GM12878 (cell line): ENCODE data around the gene OR12D1. TPM values are rescaled to one million over a fixed set of nuclear protein-coding genes. Genes with fewer than 3 reads are reported as not detected.

Experiments
- ATAC-seq: fragments of 200-7000 bp; cut with Tn5 transposase; 3 replicates; pipeline ENCODE4 v1.9.1; 2020; ENCODE audit warnings: mild to moderate bottlenecking, moderate library complexity
- BruUV-seq: library from RNA; stranded (reverse); fragments of 400-500 nt; replicated peaks from 2 replicates; lab custom pipeline; 2021; lab: Mats Ljungman, UMichigan
- CTCF ChIA-PET: fragments of 300-600 bp; sonication (Branson Sonifier 250); formaldehyde crosslinking; extraction: SDS; loops from one replicate; lab custom pipeline; 2021; ENCODE audit warnings: inconsistent platforms; lab: Yijun Ruan, JAX
- POLR2A ChIA-PET: fragments of 350-600 bp; formaldehyde crosslinking; extraction: SDS; loops from one replicate; lab custom pipeline; 2021; ENCODE audit warnings: inconsistent platforms; lab: Charles Lee
- RAD21 ChIA-PET: fragments of 300-600 bp; sonication (Branson Sonifier 250); formaldehyde crosslinking; loops from one replicate; lab custom pipeline; 2023; ENCODE audit warnings: antibody characterized with exemption; ENCODE audit not compliant: unreplicated experiment; lab: Charles Lee
- SMC1A ChIA-PET: fragments of 300-600 bp; sonication (Branson Sonifier 250); formaldehyde crosslinking; loops from one replicate; lab custom pipeline; 2023; ENCODE audit not compliant: unreplicated experiment, uncharacterized antibody; lab: Charles Lee
- DNase-seq: peaks from one replicate; pipeline ENCODE4 v3.0.0-alpha.2; 2011; ENCODE audit warnings: low read depth, low spot score
- FAIRE-seq: peaks from 3 replicates; lab custom pipeline; 2011; peaks lifted over from hg19 to GRCh38; lab: Jason Lieb, UNC
- H2AFZ ChIP-seq: 2 replicates; pipeline ENCODE4 v1.6.0; 2011; ENCODE audit warnings: low read depth, low read length, control low read depth; ENCODE audit not compliant: control insufficient read depth
- H3K27ac ChIP-seq: 2 replicates; pipeline ENCODE4 v1.5.1; 2011; ENCODE audit warnings: control low read depth; ENCODE audit not compliant: control insufficient read depth, insufficient read depth
- H3K27me3 ChIP-seq, 2 experiments: replicated peaks in 1 of 2; 2 replicates each; pipeline versions ENCODE4 v1.6.0 to v1.6.1; 2011; ENCODE audit warnings: low read length in 1 of 2; ENCODE audit not compliant: control insufficient read depth in 2 of 2, insufficient read depth in 2 of 2
- H3K36me3 ChIP-seq, 2 experiments: 2 replicates each; pipeline ENCODE4 v1.5.1; 2011; ENCODE audit warnings: low read length in 1 of 2; ENCODE audit not compliant: control insufficient read depth in 2 of 2, insufficient read depth in 2 of 2
- H3K4me1 ChIP-seq: 2 replicates; pipeline ENCODE4 v1.6.1; 2011; ENCODE audit warnings: mild to moderate bottlenecking, low read length, moderate library complexity, mixed read lengths; ENCODE audit not compliant: control insufficient read depth, insufficient read depth
- H3K4me2 ChIP-seq: 2 replicates; pipeline ENCODE4 v1.6.0; 2011; ENCODE audit warnings: control low read depth; ENCODE audit not compliant: control insufficient read depth, insufficient read depth
- H3K4me3 ChIP-seq: fragments of 200-600 bp; sonication (generic); 2 replicates; pipeline ENCODE4 v1.5.1; 2016
- H3K79me2 ChIP-seq: 2 replicates; pipeline ENCODE4 v1.6.0; 2011; ENCODE audit warnings: low read length; ENCODE audit not compliant: control insufficient read depth, insufficient read depth
- H3K9ac ChIP-seq: 2 replicates; pipeline ENCODE4 v1.8.0; 2011; ENCODE audit warnings: low read length, control low read depth, mixed read lengths; ENCODE audit not compliant: control insufficient read depth, insufficient read depth
- H3K9me3 ChIP-seq: replicated peaks from 3 replicates; pipeline ENCODE4 v1.5.1; 2011; ENCODE audit warnings: mild to moderate bottlenecking, low read length; ENCODE audit not compliant: control insufficient read depth, insufficient read depth
- H4K20me1 ChIP-seq: 2 replicates; pipeline ENCODE4 v1.6.0; 2011; ENCODE audit not compliant: control insufficient read depth, insufficient read depth
- CHD4 ChIP-seq: fragments of 200-600 bp; sonication (generic); IDR thresholded peaks from 2 replicates; pipeline ENCODE4 v1.6.1; 2016; ENCODE audit warnings: mild to moderate bottlenecking
- CREB1 ChIP-seq: IDR thresholded peaks from 2 replicates; pipeline ENCODE4 v1.6.1; 2012; ENCODE audit warnings: low read depth, mild to moderate bottlenecking, inconsistent platforms
- E2F4 ChIP-seq: IDR thresholded peaks from 2 replicates; pipeline ENCODE4 v1.6.1; 2012; ENCODE audit warnings: low read depth, low read length, improper control_type of control experiment
- FOXM1 ChIP-seq: IDR thresholded peaks from 2 replicates; pipeline ENCODE4 v1.6.1; 2012; ENCODE audit warnings: low read depth, mild to moderate bottlenecking, inconsistent platforms, low read length, moderate library complexity
- JUND ChIP-seq: IDR thresholded peaks from 2 replicates; pipeline ENCODE4 v1.6.1; 2012; ENCODE audit warnings: low read depth, mild to moderate bottlenecking, low read length, improper control_type of control experiment, moderate library complexity
- NFIC ChIP-seq: IDR thresholded peaks from 2 replicates; pipeline ENCODE4 v1.6.1; 2012; ENCODE audit warnings: low read depth, mild to moderate bottlenecking, inconsistent platforms, low read length, moderate library complexity
- TBL1XR1 ChIP-seq: IDR thresholded peaks from 2 replicates; pipeline ENCODE4 v1.6.1; 2012; ENCODE audit warnings: low read depth, low read length, improper control_type of control experiment
- TCF7 ChIP-seq: IDR thresholded peaks from 2 replicates; pipeline ENCODE4 v1.6.1; 2014; ENCODE audit warnings: antibody characterized with exemption, borderline replicate concordance
- ZNF384 ChIP-seq: IDR thresholded peaks from 2 replicates; pipeline ENCODE4 v1.6.1; 2012; ENCODE audit warnings: low read depth, mild to moderate bottlenecking, low read length, improper control_type of control experiment, borderline replicate concordance
- ZNF622 ChIP-seq: fragments of 450-650 bp; IDR thresholded peaks from 2 replicates; pipeline ENCODE4 v1.6.1; 2017; ENCODE audit warnings: mild to moderate bottlenecking, inconsistent platforms
- WGBS: methylation state at CpG from one replicate; pipeline ENCODE4 v1.1.6; 2016; ENCODE audit warnings: low lambda C conversion rate; ENCODE audit not compliant: insufficient replicate concordance, insufficient coverage; ENCODE audit errors: missing lambda C conversion rate; 5-methylcytosine and 5-hydroxymethylcytosine counted together
- in situ Hi-C: fragments of 300-500 bp; cut with MboI; formaldehyde crosslinking; loops from 9 replicates; pipeline ENCODE4 v1.14.3; 2018; ENCODE audit warnings: mixed read lengths
- intact Hi-C: fragments of 100-400 bp; cut with micrococcal nuclease; formaldehyde crosslinking; loops from one replicate; pipeline ENCODE4 v1.14.2; 2022; ENCODE audit not compliant: unreplicated experiment
- polyA plus RNA-seq, 11 experiments: library from polyadenylated mRNA; depleted of rRNA in 4 of 11; unstranded in 6 of 11; stranded (reverse) in 5 of 11; fragments of >200 nt; fragmentation: Nextera tagmentation in 4 of 11; fragmentation: Illumina TruSeq in 1 of 11; extraction: Ambion mirVana in 4 of 11; extraction: Trizol in 1 of 11; gene quantifications; 1 replicate in 1 of 11; 2 replicates in 10 of 11; pipeline versions ENCODE4 v1.2.1 to v1.2.3, GENCODE V29; 2011 to 2016; ENCODE audit warnings: inconsistent platforms in 2 of 11, missing spikeins in 2 of 11, low read depth in 1 of 11
- total RNA-seq, 4 experiments: library from RNA; depleted of rRNA in 3 of 4; stranded (reverse); fragments of >200 nt in 3 of 4; fragmentation: Illumina TruSeq in 1 of 4; extraction: Trizol in 1 of 4; gene quantifications; 2 replicates each; pipeline versions ENCODE4 v1.2.1 to v1.2.3, GENCODE V29; 2013 to 2021

Gene OR12D1
- total and polyA plus RNA-seq, 10 of the 15 experiments (the other 5 are each of a cell fraction or from before 2014, with no cell fraction given): not detected

- no peak for FAIRE-seq
- RAD21 ChIA-PET: no interaction called here
- TF ChIP-seq CHD4 (no peak), FOXM1 (no peak), NFIC (no peak), E2F4 (no peak), CREB1 (no peak), TBL1XR1 (no peak), ZNF384 (no peak), JUND (no peak), TCF7 (no peak), ZNF622 (no peak)
Observed at GRCh38 chr6:29461021-29461814, 46.5 kb downstream of the OR12D1 start.

More at GRCh38 chr6:29461021-29461814, 46.5 kb downstream of the OR12D1 start:
- H3K27me3 ChIP-seq: 0 out of 4 replicates have a peak, but pooled peaks cover 0 to 1% of the 10 kb centered on the region in 2 experiments
- H3K36me3 ChIP-seq: no peaks in the 10 kb centered on the region
- no peak for ATAC-seq
- no peaks in the 10 kb centered on the region for H3K79me2 ChIP-seq
- H3K9ac ChIP-seq: no peak overlapping the region
- H3K9me3 ChIP-seq: no peaks in the 10 kb centered on the region
- BruUV-seq: no TSS peak
- no peak for DNase-seq
- no peak overlapping the region for H3K27ac ChIP-seq
- ChIA-PET CTCF (interaction anchor here (0.6 kb wide), 2 partner anchors 553 to 1852 kb away, joined by 3 read pairs; no protein-coding TSS in a partner anchor), SMC1A (no interaction called here), POLR2A (no interaction called here)
- no peaks in the 10 kb centered on the region for H4K20me1 ChIP-seq
- in situ Hi-C loops (no loop called here), intact Hi-C loops (no loop called here)
- no peak overlapping the region for H3K4me2 ChIP-seq
- H2AFZ ChIP-seq: no peak overlapping the region
- H3K4me3 ChIP-seq: no peak overlapping the region
- WGBS: 57% methylated on average over 5 of the region's 5 CpGs
- no peaks in the 10 kb centered on the region for H3K4me1 ChIP-seq
